ENCODE measurements around the gene SGO1.

GRCh38 chr3:20140881-20141280 lies 45.1 kb downstream of the SGO1 start:
- TF ChIP-seq FOXA1 (IDR thresholded peaks at IDR 0.05) (no peak), ELF4 (IDR thresholded peaks at IDR 0.05) (no peak), SUZ12 (IDR thresholded peaks at IDR 0.05) (no peak), FOXK2 (IDR thresholded peaks at IDR 0.05) (no peak), FOXM1 (IDR thresholded peaks at IDR 0.05; ENCODE audit: borderline replicate concordance) (no peak), LEF1 (IDR thresholded peaks at IDR 0.05; ENCODE audit: borderline replicate concordance) (no peak), TARDBP (IDR thresholded peaks at IDR 0.05) (no peak)
